NCI-H2227 (cell line): Measurements from ENCODE around the gene NQO2.
"Not testable (repeated sequence)": the region's sequence is repeated elsewhere in the genome, so short reads cannot be mapped to it uniquely, and the experiment has no call there.

ENCODE experiments used
- DNase-seq: peaks from one replicate; lab custom pipeline; 2025; ENCODE audit not compliant: unreplicated experiment; lab: John Stamatoyannopoulos, UW

The NQO2 gene

DNA sequence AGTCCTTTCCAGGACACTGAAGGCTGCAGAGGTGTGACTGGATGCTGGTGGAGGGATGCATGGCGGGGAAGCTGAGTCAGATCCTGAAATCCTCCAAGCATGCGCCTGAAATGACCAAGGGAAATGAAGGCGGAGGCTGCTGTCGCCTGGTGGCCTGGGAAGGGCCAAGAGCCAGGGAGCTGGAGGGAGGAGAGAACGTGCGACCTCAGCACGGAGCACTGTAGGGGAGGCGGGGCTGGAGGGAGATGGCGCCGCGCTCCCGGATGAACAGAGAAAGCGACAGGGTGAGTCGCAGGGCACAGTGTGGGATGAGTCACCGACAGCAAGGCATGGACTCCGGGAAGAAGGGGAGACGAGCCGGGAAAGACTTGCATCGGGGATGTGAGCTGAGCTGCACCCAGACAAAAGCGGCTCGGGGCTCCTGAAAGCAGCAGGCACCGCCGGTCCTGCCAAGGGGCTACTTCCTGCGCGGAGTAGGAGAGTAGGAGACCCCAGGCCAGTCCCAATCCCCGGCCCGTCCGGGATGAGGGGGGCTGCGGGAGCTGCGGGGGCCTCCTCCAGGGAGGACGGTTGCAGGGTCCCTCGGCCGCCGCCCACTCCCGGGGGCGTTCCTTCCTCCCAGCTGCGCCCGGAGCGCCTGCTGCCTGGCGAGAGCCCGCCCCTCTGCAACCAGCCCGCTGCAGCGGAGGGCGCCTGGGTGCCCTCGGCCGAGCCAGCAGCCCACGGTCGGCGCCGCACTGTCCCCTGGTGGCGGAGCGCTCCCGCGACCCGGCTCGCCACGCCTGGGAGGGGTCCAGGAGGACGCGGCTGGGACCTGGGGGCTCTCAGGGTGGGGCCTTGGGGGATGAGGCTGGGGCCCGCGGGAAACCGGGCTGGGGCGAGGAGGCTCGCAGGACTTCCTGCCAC lies 11.0 kb upstream of the NQO2 start:
- peak; percentile 92 for DNase-seq

DNA sequence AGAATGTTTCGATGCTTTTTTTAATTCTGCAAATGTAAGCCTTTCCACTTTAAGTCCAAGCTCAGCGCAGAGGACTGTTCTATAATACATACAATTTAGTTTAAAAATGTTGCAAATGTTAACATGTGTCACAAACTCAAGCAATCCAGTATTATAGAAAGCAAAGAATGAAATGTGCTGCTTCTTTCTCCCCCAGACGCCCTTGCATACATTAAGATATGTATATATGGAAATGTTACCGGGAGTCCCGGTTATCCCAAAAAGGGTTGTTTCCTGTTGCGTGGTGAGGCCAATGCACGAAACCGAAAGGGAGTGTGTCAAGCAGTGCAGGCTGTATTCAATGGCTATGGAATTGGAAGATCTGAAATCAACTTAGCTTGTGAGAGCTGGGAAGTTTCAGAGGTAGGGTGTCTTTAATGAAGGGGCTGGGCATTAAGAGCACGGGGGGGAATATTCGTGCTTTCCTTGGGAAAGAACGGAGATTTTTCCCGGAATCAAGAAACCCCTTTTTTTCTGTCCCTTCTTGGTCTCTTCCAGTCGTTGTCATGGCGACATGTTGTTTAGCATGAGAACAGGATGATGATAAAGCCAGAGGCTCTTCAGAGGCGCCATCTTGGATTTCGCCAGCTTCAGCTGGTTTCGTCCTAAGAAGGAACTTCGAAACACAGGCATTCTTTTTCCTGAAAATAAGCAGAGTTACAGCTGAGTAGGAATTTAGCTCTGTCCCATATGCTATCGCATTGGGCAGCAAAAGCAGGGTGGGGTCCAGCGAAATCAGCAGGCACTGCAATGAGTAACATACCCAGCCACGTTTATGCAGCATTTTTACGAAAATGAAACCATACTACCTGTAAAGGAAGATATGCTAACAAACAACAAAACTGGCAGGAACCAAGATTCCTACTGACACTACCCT lies 10.1 kb upstream of the NQO2 start:
- DNase-seq, result peak; percentile 95

DNA sequence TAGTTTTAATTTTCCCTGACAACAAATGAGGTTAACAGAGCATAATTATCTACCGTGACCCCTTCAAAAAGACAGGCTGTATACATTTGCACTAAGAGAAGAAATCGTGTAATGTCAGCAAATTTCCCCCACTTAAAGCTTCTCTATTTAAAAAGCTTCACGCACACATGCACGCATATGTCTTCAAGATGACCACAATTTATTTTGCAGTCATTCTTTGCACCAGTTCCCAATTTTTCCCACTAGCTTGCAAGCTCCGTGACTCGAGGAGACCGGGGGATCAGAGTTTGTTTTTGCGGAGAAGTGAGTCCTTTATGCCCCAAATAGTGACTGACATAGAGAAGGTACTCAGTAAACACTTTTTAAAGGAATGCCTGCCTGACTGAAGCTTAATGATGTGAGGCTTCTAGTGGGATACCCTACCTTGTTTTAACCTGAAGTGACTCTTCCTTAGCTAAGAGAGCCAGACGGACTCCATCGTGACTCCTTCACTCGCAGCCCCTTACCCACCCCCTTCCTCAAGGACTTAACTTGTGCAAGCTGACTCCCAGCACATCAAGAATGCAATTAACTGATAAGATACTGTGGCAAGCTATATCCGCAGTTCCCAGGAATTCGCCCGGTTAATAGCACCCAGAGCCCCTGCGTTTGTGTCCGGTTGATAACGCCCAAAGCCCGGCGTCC lies 9.3 kb upstream of the NQO2 start:
- peak; percentile 60 for DNase-seq

DNA sequence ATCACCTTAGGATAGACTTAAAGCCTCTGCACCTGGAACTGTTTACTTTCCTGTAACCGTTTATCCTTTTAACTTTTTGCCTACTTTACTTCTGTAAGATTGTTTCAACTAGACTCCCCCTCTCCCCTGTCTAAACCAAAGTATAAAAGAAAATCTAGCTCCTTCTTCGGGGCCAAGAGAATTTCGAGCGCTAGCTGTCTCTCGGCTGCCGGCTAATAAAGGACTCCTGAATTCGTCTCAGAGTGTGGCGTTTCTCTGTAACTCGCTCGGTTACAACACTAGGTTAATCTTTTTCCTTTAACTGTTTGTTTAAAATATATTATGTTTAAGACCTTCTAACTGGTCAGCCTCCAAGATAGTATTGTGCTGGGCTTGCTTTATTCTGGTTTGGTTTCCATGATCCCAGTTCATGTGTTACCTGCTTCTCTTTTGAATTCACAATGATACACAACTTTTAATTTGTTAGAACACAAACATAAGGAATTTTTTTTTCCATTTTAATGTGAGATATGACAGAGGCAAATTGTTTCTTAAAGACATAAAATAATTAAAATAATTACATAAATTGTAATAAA lies 8.7 kb upstream of the NQO2 start:
- DNase-seq, result peak; percentile 42

DNA sequence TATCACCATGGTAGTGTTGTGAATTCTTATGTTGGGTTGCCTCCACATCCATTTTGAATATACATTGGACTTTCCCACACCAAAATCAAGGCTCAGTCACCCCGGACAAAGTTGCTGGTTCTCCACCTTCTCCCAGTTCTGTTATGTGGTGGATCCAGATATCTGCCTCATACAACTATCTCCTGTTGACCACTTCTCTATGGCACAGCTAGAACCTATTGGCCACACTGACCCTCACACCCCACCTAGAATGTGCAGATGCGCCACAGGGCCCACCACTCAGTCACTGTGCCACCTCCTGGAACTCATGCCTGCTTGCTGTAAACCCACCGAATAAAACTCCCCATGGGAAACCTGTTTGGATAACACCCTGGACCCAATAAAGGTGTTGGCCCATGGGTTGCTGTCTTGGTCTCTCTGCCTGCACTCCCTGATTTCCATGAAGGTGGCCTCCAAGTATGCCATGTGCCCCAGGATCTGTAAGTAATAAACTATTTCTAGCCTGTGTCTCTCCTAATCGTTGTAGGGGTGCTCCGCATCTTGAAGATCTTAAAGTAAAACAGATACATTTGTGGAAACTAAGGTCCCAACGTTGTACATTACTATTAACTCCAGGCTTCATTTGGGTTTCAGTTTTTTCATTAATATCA lies 7.2 kb upstream of the NQO2 start:
- no peak for DNase-seq

DNA sequence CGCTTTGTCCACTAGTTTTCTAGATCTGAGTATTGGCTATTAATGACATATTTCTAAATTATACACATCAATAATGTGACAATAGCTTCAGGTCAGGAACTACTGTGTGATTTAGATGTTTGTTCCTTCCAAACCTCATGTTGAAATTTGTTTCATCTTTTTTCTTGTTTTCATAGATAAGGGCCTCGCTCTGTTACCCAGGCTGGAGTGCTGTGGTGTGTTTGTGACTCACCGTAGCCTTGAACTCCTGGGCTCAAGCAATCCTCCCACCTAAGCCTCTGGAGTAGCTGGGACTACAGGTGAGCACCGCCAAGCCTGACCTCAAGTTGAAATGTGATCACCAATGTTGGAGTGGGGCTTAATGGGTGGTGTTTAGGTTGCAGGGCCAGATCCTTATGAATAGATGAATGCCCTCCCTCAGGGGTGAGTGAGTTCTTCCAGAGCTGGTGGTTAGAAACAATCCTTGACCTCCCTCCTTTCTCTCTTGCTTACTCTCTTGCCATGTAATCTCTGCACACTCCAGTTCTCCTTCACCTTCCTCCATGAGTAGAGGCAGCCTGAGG lies 5.9 kb upstream of the NQO2 start:
- DNase-seq, result no peak

DNA sequence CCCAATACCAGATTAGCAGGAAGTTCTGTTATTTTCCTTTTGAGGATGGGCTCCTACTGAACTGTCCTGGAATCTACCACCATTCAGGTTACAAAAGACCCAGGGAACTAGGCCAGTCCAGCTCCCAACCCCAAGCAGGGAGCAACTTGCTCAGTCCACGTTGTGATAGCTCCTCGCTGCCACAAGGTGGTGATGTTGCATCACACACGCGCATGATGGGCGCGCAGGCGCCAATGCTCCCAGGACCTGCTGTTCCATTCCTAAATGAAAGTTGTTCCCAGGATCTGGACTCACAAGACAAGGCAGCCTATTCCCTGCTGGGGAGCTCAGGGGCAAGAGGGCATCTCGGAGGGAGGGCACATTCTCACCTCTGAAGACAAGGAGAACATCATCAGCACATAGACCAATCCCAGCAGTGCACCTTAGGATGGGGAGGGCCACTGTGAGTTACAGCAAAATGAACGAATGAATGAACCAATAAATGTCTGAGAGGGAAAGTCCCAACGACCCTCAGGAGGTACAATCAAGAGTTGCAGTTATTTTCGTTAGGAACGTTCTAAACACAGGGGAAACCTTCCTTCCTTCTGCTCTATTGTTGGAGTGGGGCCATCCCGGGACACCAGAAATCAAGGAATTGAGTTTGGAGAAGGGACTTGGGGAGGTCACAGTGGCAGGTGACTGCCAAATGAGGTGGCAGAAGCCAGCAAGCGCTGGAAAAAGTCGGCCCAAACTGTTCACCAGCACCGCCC lies 1.3 kb upstream of the NQO2 start:
- not testable (repeated sequence) for DNase-seq

DNA sequence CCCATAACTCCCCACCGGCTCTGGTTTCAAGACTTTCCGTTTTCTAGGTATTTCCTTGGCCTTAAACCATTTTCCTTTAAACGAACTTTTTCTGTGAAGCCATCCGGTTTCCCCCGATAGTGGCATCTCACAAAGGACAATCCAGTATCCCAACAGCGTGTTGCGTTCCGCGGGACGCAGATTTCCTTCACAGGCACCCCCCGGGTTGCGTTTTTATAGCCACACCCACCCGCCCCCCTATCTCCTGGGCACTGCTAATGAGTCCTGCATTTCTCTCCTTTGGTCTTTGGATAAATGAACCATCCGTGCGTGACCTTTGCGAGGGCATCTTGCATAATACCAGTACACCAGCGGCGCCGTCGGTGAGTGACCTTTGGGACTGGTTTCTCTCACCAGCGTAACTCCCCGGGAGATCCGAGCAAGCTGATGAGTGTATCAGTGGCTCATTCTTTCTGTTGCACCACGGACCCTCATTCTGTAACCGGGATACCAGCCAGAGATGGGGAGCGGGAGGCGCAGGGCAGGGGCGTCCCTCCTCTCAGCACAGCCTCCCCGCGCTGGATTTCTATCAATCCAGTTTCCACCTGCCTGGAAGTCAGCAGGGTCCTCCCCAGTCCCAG lies 586 bp upstream of the NQO2 start:
- DNase-seq, result no peak

DNA sequence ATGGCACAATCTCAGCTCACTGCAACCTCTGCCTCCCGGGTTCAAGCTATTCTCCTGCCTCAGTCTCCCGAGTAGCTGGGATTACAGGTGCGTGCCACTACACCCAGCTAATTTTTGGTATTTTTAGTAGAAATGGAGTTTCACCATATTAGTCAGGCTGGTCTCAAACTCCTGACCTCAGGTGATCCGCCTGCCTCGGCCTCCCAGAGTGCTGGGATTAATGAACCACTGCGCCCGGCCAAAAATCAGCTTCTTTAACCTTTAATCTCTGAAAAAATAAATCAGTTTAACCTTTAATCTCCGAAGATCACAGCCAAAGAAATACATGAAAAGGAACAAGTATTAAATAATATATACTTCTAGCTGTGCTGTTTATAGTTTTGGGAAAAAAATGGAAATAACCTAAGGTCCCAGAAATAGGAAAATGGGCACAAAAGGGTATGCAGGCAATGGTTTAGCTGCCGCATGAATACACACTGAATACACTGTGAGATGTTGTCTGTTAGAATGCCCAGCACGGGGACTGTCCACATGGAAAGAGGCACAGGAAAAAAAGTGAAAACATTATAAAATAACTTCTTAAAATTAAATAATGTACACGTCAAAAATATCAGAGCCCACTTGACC lies 1.6 kb downstream of the NQO2 start:
- DNase-seq, result no peak

DNA sequence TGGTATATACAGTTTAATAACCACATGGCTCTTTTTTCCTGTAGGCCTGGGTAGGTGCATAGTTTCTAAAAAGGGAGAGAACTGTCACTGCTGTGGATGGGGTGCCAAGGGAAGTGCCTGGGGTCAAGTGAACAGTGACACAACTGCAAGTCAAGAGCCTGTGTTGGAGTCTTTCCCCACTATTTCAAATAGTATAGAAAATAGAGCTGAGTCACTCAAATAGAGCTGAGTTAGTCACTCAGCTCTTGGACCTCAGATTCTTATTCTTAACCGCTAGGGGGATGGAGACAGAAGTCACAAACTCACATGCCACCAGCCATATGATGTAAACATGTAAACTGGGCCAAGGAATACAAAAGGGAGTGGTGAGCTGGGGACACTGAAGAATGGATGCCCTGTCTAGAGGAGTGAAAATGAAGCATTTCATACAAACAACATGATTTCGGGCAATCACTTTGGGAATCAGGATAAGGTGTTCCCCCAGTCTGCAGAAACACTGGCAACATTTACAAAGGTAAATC lies 2.1 kb downstream of the NQO2 start:
- DNase-seq, result peak; percentile 76

DNA sequence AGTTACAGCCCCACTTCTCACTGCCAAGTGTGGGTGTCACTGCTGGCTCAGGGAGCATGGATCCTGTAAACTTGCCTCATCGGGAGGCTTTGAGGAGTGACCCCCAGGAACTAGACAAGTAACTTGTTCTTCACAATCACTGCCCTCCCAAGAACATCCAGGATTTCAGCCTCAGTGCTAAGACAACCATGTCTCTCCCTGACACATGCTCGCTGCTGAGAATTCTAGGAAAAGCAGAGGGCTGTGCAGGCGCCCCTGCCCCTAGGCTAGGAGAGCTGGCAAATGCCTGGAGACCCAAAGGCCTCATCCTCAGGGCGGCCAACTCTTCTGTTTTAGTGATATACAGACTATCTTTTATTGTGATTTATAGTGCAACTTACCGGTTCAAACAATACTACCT lies 3.5 kb downstream of the NQO2 start:
- not testable (repeated sequence) for DNase-seq

DNA sequence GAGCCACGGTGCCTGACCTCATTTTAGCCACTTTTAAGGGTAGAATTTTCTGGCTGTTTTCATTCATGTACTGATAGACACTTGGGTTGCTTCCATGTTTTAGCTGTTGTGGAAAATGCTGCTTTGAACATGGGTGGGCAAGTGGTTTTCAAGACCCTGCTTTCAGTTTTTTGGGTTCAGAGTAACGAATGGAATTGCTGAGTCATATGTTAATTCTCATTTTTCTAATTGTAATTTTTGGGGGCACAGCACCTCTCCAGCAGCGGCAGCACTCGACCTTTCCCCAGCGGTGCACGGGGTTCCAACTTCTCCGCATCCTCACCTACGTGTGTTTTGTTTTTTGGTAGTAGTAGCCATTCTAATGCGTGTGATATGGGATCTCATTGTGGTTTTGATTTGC lies 5.4 kb downstream of the NQO2 start:
- no peak for DNase-seq

DNA sequence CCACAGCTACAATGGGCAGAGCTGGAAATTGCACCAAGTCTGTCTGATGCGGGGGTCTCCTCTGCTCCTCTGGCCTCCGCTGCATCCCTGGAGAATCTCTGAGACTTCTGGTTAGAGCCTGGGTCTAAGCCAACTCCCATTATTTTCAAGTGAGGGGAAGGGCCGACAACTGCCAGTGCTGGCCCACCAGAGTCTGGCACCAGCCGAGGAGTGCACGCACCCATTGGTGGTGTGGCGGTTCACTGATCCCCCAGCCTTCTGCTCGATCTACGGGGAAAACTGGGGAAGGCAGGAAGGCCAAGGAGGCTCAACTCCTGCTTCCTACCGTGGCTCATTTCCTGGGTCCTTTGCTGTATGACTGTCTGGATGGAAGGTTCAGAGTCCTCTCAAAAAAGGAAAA lies 6.2 kb downstream of the NQO2 start:
- no peak for DNase-seq

DNA sequence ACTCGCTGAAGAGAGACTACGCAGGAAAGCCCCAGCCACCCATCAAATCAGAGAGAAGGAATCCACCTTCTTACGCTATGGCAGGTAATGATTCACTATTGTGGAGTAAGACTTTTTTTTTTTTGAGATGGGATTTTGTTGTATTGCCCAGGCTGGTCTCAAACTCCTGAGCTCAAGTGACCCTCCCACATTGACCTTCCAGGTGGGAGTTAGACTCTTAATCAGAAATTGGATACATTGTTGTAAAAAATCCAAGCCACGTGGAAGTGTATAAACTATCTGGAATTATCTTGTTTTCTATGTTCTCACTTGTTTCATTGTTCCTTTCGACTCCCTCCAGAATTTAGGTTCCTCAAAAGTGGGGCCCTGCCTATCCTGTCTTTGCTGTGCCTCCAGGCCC lies 6.8 kb downstream of the NQO2 start:
- no peak for DNase-seq

DNA sequence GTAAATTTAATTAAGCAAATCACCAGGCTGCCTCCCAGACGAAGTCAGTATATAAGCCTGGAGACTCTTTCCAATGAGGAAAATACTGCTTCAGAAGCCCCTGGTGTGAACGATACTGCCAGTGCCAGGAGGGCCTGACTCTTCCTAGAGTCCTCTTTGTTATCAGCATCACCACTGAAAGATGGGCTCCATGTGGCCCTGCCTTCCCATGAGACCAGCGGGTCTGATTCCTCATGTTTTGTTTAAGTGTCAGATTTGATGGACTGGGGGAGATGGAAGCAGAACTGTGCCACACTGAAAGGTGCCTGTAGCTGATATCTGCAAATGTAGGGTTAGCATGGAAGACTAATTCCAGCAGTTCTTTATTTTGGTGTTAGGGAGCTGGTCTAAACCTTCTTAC lies 7.9 kb downstream of the NQO2 start:
- no peak for DNase-seq

DNA sequence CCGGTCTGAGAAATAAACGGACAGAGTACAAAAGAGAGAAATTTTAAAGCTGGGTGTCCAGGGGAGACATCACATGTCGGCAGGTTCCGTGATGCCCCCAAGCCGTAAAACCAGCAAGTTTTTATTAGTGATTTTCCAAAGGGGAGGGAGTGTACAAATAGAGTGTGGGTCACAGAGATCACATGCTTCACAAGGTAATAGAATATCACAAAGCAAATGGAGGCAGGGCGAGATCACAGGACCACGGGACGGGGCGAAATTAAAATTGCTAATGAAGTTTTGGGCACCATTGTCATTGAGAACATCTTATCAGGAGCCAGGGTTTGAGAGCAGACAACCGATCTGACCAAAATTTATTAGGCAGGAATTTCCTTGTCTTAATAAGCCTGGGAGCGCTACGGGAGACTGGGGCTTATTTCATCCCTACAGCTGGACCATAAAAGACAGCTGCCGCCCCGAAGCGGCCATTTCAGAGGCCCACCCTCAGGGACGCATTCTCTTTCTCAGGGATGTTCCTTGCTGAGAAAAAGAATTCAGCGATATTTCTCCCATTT lies 9.1 kb downstream of the NQO2 start:
- not testable (repeated sequence) for DNase-seq

DNA sequence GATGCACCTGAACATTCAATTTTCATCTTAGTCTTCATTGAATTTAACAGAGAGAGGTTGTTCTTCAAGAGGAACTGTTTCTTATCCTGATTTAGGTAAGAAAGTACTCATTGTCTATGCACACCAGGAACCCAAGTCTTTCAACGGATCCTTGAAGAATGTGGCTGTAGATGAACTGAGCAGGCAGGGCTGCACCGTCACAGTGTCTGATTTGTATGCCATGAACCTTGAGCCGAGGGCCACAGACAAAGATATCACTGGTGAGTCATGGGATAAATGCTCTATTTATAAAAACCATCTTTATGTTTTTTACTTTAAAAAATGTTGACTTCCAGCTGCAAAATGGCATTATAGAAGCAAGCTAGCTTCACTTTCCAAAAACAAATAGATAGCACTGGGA lies 10.2 kb downstream of the NQO2 start:
- DNase-seq, result no peak

DNA sequence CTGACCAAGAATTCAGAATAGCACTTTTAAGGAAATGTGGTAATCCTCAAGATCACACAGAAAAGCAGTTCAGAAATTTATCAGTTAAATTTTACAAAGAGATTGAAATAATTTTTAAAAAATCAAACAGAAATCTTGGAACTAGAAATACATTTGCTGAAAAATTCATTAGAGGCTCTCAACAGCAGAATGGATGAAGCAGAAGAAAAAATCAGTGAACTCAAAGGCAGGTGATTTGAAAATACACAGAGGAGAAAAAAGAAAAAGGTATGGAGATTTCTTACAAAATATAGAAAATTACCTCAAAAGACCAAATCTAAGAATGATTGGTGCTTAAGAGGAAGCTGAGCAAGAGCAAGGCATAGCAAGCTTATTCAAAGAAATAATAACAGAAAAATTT lies 11.5 kb downstream of the NQO2 start:
- no peak for DNase-seq
